Right lobe of liver (tissue), 6 donors: Measurements from ENCODE around the gene COX17. TPM values are rescaled to one million over a fixed set of nuclear protein-coding genes. Genes with fewer than 3 reads are reported as not detected.

ENCODE experiments used
- ATAC-seq, 4 donors: fragments of 200-7000 bp; cut with Tn5 transposase; one replicate each; pipeline ENCODE4 v1.9.1; 2020; ENCODE audit warnings: mild to moderate bottlenecking in 4 of 4, moderate library complexity in 4 of 4
- DNase-seq, 3 donors: peaks; one replicate each; pipeline ENCODE4 v3.0.0-alpha.2; 2020
- H3K27ac ChIP-seq, 3 donors: fragments of 200-600 bp; one replicate each; pipeline ENCODE4 v1.8.0; 2022
- H3K27me3 ChIP-seq, 2 donors: fragments of 200-600 bp; one replicate each; pipeline ENCODE4 v1.8.0; 2022
- H3K36me3 ChIP-seq, 4 donors: fragments of 200-600 bp; sonication (generic) in 1 of 4; one replicate each; pipeline versions ENCODE4 v1.5.1 to v1.8.0; 2017 to 2022; ENCODE audit warnings: control low read depth in 1 of 4
- H3K4me1 ChIP-seq, 4 donors: fragments of 200-600 bp; sonication (generic) in 1 of 4; one replicate each; pipeline versions ENCODE4 v1.5.1 to v1.8.0; 2017 to 2022; ENCODE audit warnings: control low read depth in 1 of 4
- H3K4me3 ChIP-seq, 3 donors: fragments of 200-600 bp; one replicate each; pipeline ENCODE4 v1.8.0; 2022
- H3K9me3 ChIP-seq, 4 donors: fragments of 200-600 bp; sonication (generic) in 1 of 4; one replicate each; pipeline versions ENCODE4 v1.5.1 to v1.8.0; 2017 to 2022; ENCODE audit warnings: control low read depth in 1 of 4
- POLR2A ChIP-seq: fragments of 450-650 bp; IDR thresholded peaks from one replicate; pipeline ENCODE4 v1.6.1; 2017; ENCODE audit warnings: antibody characterized with exemption, mild to moderate bottlenecking
- WGBS: methylation state at CpG from one replicate; pipeline ENCODE4 v1.1.6; 2018; ENCODE audit warnings: low coverage, low lambda C conversion rate; ENCODE audit not compliant: insufficient coverage; ENCODE audit errors: missing lambda C conversion rate; 5-methylcytosine and 5-hydroxymethylcytosine counted together
- intact Hi-C, 2 donors: fragments of 100-400 bp; cut with DNase I; formaldehyde crosslinking; loops; one replicate each; pipeline versions ENCODE4 v1.11.2 to v1.14.1; 2022
- total RNA-seq, 6 experiments: library from RNA; depleted of rRNA in 2 of 6; stranded (reverse); fragments of >200 nt in 2 of 6; fragmentation: NEBNext Ultra II Directional in 3 of 6; extraction: Animal tissue kit (Norgen Biotek cat#: 25700) in 3 of 6; gene quantifications; one replicate each; pipeline versions ENCODE4 v1.1.0 to v1.2.4, GENCODE V29; 2016 to 2023
- TF ChIP-seq, protein P1 (sequence below), 4 donors: fragments of 200-600 bp in 3 of 4; fragments of 450-650 bp in 1 of 4; IDR thresholded peaks; one replicate each; pipeline versions ENCODE4 v1.5.1 to v1.8.0; 2016 to 2022; ENCODE audit warnings: antibody characterized with exemption in 4 of 4, mild to moderate bottlenecking in 2 of 4
- donor health status: DM: no; HTN: yes; CAD: no.
- donor health status: DM: no; HTN: no; CAD: no.
- donor health status: DM: no; HTN: no; CAD: no.
- donor health status: DM: no; HTN: yes; CAD: no.
- donor health status: DM: no; HTN: yes; CAD: no.

Gene COX17
- total RNA-seq, 6 experiments from 2014 or later, result 23.9 to 40.8 (median 33.0) TPM

DNA sequence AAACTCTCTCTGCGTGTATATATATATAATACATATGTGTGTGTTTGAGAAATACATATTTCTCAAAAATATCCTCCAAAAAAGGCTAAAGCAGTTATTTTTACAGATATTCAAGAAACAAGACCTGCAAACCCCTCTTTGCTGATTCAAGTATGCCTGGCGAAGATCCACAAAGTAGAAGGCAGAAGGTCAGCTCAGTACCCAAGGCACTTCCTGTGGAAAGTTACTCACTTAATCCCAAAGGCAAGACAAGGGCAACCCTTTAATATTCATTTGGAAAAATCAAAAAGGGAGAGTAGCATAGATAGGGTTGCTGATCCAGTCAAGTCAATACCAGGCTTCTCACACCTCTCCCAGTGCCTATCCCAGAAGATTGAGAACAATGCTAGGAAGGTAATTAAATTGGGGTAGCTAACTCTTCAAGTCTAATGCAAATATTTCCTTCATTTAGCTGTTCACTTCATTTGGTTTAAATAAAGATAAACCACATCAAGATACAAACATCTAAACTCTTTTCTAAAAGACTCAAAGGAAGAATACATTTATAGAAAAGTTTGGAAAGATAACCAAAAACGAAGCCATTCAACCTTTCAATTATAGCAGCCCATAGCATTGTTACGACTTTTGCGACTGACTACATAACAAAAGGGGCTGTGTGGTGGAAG, 7.2 kb downstream of the COX17 start:
- no peaks in the 10 kb centered on the region for H3K9me3 ChIP-seq
- H3K4me3 ChIP-seq, result no peak overlapping the region
- no peak overlapping the region for H3K27ac ChIP-seq
- TF ChIP-seq, protein P1, sequence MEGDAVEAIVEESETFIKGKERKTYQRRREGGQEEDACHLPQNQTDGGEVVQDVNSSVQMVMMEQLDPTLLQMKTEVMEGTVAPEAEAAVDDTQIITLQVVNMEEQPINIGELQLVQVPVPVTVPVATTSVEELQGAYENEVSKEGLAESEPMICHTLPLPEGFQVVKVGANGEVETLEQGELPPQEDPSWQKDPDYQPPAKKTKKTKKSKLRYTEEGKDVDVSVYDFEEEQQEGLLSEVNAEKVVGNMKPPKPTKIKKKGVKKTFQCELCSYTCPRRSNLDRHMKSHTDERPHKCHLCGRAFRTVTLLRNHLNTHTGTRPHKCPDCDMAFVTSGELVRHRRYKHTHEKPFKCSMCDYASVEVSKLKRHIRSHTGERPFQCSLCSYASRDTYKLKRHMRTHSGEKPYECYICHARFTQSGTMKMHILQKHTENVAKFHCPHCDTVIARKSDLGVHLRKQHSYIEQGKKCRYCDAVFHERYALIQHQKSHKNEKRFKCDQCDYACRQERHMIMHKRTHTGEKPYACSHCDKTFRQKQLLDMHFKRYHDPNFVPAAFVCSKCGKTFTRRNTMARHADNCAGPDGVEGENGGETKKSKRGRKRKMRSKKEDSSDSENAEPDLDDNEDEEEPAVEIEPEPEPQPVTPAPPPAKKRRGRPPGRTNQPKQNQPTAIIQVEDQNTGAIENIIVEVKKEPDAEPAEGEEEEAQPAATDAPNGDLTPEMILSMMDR (IDR thresholded peaks at IDR 0.05), result no peak
- no peak for TF ChIP-seq POLR2A
- 96% methylated on average over 5 of the region's 5 CpGs for WGBS
- DNase-seq (no peak), ATAC-seq (peak in 1 of 4 donors; percentile 19)
- H3K27me3 ChIP-seq, result no peaks in the 10 kb centered on the region
- intact Hi-C loops, result no loop called here
- peaks cover 0 to 37% (median 9%) of the 10 kb centered on the region in 4 donors for H3K36me3 ChIP-seq
- H3K4me1 ChIP-seq, result no peaks in the 10 kb centered on the region

DNA sequence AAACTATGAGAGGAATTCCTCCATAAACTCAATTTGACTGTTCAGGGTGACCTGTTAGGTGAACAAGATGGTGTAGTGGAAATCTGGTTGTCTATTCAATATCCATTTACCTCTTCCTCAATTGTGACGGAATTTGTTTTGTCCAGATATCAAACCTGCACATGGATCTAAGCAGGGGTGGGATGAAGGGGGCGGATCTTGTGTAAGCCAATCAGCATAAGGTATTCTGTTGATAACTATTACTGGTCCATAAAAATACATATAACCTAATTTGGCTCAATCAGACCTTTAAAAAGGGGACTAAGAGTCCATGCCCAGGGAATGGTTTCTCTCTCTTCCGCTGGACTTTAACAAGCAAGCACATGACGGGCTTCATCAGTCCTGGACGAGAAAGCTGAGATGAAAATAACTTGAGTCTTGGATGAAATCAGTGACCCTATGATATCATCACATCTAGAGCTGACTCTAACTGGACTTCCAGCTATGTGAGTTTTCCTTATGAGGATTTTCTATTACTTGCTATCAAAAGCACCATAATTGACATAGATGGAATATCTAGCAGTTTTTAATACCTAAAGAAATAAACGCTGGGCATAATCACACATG, 11.1 kb downstream of the COX17 start:
- intact Hi-C loops, result no loop called here
- no peak for DNase-seq
- H3K9me3 ChIP-seq, result no peaks in the 10 kb centered on the region

DNA sequence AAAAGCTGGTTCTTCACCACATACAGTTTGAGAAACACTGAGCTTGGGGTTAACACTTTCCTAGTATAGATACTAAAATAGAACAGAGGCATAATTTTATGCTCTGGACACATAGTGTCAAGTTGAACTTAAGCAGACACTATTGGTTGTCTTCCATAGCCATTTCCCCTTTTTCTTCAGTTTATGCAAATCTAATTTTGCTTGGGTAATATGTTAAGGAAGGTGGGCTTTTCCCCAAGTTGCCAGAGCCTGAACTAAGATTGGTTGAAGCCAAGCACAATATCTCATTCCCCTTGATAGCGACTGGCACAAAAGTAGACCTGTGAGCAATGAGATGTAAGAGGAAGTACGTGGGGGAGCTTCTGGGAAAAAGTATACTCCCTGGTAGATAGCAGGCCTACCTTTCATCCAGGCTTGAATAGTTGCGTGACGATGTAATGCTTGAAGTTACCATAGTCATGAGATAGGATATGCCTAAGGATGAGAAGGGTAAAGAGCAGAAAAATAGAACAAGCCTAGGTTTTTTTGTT, 12.3 kb downstream of the COX17 start:
- H3K27ac ChIP-seq, result no peak overlapping the region
- intact Hi-C loops, result no loop called here
- TF ChIP-seq POLR2A, result no peak
- TF ChIP-seq, protein P1 (IDR thresholded peaks at IDR 0.05), result no peak

More for the DNA sequence above, 11.1 kb downstream of the COX17 start:
- no peak for TF ChIP-seq POLR2A
- TF ChIP-seq, protein P1 (IDR thresholded peaks at IDR 0.05), result no peak
- no peaks in the 10 kb centered on the region for H3K27me3 ChIP-seq
- WGBS, result 96% methylated on average over 4 of the region's 6 CpGs
- no peaks in the 10 kb centered on the region for H3K4me1 ChIP-seq
- no peak overlapping the region for H3K27ac ChIP-seq
- no peak for ATAC-seq
- H3K4me3 ChIP-seq, result no peak overlapping the region
- peaks cover 0 to 9% (median 2%) of the 10 kb centered on the region in 4 donors for H3K36me3 ChIP-seq

DNA sequence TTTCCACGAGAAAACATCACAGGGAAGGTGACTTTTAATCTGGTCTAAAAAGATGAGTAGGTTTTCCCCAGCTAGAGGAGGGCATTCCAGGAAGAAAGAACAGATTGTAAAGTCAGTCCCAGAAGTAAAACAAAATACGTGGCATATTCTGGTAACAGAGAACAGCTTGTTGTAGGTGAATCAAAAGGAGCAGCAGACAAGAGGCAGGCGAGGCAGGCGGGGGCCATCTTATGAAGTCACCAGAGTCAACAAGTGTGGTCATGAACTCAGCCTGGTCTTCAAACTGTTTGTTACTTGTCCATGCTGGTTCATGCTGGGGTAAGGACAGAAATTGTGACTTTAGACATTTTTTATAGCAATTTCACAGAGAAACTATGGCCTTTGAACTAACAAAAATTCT, 12.8 kb downstream of the COX17 start:
- ATAC-seq (no peak), DNase-seq (no peak)
- intact Hi-C loops, result no loop called here
- Histone ChIP-seq H3K36me3 (peaks cover 0 to 4% (median 2%) of the 10 kb centered on the region in 4 donors), H3K27ac (no peak overlapping the region), H3K9me3 (no peaks in the 10 kb centered on the region), H3K27me3 (no peaks in the 10 kb centered on the region), H3K4me3 (no peak overlapping the region), H3K4me1 (no peaks in the 10 kb centered on the region)
- TF ChIP-seq, protein P1 (IDR thresholded peaks at IDR 0.05), result no peak
- TF ChIP-seq POLR2A, result no peak
- 84% methylated on average over 4 of the region's 4 CpGs for WGBS

More for the DNA sequence above, 12.3 kb downstream of the COX17 start:
- Histone ChIP-seq H3K36me3 (peaks cover 0 to 4% (median 2%) of the 10 kb centered on the region in 4 donors), H3K4me3 (no peak overlapping the region), H3K4me1 (no peaks in the 10 kb centered on the region), H3K9me3 (no peaks in the 10 kb centered on the region), H3K27me3 (no peaks in the 10 kb centered on the region)
- ATAC-seq, result no peak
- 91% methylated on average over 4 of the region's 4 CpGs for WGBS
- no peak for DNase-seq
